ENCODE results near the gene ANKFY1.

- no peak for TF ChIP-seq CTCF (tag by site-specific recombination; IDR thresholded peaks at IDR 0.05)
- no peak for TF ChIP-seq INSM2 (tag by site-specific recombination; IDR thresholded peaks at IDR 0.05)
- TF ChIP-seq ZNF18 (tag by site-specific recombination; IDR thresholded peaks at IDR 0.05) = no peak
- no peak for TF ChIP-seq YY1 (tag by site-specific recombination; IDR thresholded peaks at IDR 0.05)
- TF ChIP-seq ZNF23 (tag by site-specific recombination; IDR thresholded peaks at IDR 0.05; ENCODE audit: borderline replicate concordance) = no peak
- TF ChIP-seq ZNF138 (tag by site-specific recombination; IDR thresholded peaks at IDR 0.05; ENCODE audit: borderline replicate concordance) = no peak
- TF ChIP-seq PATZ1 (tag by site-specific recombination; IDR thresholded peaks at IDR 0.05) = no peak
- no peak for TF ChIP-seq PBX3 (CRISPR knock-in tag; IDR thresholded peaks at IDR 0.05)
Measured at GRCh38 chr17:4176808-4177472, 86.8 kb downstream of the ANKFY1 start.

Measured in HEK293 (cell line).